HL-60/S4 treated with retinoic acid at 250 ng/mL for 4 days and 3 days (cell line): Measurements from ENCODE around the gene PGF.

Source experiments
- in situ Hi-C: fragments of 300-500 bp; cut with MboI; formaldehyde crosslinking; loops from 2 replicates; pipeline ENCODE4 v1.7.0; 2022; ENCODE audit warnings: low sequenced_read_pairs

The PGF gene

DNA sequence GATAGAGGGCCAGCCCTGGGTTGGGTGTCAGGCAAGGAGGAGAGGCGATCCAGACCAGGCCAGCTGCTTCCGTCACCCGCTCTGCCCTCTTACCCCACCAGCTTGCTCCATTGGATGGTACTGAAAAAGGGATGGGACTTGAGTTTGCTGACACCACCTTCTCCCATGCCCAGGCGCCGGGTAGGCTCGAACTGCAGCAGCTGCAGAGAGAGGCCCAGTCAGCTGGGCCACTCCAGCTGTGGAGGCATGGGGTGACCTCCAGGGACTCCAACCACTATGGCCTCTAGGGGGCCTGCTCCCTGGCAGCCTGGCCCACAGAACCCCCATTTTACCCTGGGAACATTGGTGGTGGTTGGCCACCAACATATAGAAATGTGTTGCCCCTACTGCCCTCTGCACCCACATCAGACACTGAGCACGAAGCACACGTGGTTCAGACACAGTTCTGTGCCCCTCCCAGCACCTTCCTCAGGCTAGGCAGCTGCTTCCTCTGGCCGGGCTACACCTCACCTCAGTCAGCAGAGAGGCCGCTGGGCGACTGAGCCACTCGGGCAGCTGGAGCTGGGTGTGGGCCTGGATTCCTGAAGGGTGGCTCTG, 48.4 kb downstream of the PGF start:
- in situ Hi-C loops, result loop anchor here (25.0 kb wide), 1 partner anchor 180 kb away; no protein-coding TSS in a partner anchor

DNA sequence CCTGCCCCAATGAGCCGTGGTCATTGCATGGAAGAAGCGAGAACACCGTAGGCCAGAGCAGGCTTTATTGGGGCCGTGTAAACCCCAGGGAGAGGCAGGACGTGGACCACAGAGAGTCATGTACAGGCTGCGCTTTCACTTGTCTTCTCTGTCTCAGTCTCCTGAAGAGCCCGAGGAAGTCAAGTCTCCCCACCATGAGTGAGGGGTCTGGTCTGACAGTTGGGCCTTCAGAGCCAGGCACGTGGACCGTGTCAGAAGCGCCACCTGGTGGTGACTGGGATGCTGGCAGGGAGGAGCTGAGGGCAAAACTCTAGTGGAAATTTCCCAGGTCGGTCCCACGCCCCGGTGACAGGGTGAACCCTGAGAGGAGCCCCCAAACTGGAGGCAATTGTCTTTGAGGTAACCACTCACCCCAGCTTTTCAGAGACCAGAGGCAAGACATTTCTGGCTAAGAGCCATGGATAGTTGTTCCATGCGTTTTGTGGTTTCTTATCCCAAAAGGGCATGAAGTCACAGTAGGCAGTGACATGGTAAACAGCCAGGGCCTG, 49.7 kb downstream of the PGF start:
- in situ Hi-C loops, result loop anchor here (25.0 kb wide), 1 partner anchor 182 kb away; no protein-coding TSS in a partner anchor

- in situ Hi-C loops, result loop anchor here (25.0 kb wide), 1 partner anchor 182 kb away; no protein-coding TSS in a partner anchor
Measured at GRCh38 chr14:74904635-74905503, 50.5 kb downstream of the PGF start.

DNA sequence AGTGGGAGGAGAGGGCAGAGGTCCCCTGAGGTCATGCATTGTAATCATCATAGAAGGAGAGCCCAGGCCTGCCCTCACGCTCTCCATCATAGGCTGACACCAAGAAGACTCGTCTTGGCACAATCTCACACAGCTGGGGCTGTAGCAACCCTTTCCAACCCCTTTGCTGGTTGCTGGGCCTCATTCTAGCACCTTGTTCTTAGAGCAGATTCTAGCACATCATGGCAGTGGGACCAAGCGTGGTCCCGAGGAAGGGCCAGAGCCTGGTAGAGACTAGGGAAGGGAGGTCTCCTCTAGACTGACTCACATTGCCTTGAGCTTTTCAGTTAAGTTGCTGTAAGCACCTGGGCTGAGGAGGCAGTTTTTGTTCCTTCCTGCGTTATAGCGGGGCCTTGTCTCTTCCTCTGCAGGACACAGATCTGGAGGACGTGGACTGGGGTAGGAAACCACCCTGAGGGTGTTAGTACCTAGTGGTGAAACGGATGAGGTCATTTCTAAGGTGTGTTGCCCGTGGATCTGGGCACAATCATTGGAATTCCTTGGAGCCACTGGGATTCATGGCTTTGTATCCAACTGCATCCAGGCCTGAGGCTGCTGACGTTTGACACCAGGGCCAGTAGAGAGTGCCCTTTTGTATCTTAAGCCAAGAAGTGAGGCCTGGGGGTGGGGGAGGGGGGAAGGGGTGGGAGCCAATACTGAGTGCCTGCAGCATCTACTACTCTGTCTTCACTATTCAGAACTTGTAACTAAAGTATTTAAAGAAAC, 52.3 kb downstream of the PGF start:
- in situ Hi-C loops, result loop anchor here (25.0 kb wide), 1 partner anchor 184 kb away; no protein-coding TSS in a partner anchor

DNA sequence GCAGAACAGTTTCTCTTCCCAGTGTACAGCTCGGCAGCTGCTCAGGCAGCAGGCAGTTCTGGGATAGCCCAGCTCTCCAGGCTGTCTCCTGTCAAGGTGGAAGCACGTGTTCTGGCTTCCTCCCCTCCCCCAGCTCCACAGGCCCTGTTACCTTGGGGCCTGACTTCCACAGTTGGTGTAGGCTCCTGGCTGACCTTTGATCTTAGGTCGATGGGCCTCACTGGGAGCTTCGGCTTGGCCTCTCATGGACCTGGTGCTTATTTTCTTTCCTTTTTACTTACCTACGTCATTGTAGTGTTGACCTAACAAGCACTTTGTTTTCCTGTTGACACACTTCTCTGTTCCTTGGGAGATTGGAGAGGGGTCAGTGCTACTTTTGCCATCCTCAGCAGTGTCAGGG, 56.7 kb downstream of the PGF start:
- in situ Hi-C loops, result no loop called here

GRCh38 chr14:74898083-74898482, 57.3 kb downstream of the PGF start:
- in situ Hi-C loops, result no loop called here

- in situ Hi-C loops, result no loop called here
Measured at GRCh38 chr14:74897642-74898041, 57.8 kb downstream of the PGF start.

- in situ Hi-C loops, result no loop called here
Measured at GRCh38 chr14:74896400-74896799, 59.0 kb downstream of the PGF start.

DNA sequence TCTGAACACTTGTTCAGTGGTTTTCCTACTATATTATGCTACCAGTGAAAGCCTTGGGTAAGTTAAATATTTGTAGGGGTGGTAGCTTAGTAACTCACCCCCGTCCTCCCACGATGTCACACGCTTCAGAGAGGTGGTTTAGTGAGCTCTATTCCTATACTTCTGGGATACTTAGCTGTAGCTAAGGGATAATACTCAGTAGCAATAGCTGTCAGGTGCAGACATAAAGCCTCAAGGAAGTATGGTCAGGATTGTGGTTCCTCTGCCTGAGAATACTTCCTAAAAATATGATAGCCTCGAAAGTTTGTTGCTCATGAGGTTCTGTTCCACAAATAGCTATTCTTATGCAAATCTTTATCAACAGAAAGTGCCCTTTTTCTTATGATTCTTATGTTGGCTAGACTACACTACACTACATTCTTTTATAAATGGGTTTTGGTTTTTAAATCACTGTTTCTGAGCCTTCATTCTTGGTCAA, 61.7 kb downstream of the PGF start:
- in situ Hi-C loops, result no loop called here

GRCh38 chr14:74892745-74893144, 62.7 kb downstream of the PGF start:
- in situ Hi-C loops, result no loop called here

DNA sequence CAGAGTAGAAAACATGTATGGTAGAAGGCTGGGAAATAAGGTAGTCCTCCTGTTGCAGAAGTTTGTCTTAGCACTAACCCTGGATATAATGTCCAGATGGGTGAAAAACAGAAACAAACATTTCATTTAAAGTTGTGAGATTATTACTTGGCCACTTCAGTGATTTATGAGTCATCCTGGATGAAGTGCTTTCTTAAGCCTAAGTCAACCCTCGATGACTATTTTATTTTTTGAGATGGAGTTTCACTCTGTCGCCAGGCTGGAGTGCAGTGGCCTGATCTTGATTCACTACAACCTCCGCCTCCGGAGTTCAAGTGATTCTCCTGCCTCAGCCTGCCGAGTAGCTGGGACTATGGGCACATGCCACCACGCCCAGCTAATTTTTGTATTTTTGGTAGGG, 63.5 kb downstream of the PGF start:
- in situ Hi-C loops, result no loop called here
